ENCODE results near the gene FXYD4.

- TF ChIP-seq CTCF (conservative IDR thresholded peaks at IDR 0.05 in 1 of 2, IDR thresholded peaks at IDR 0.05 in 1 of 2; ENCODE audit: extremely low read depth in 1 of 2, insufficient read depth in 1 of 2, low read depth in 1 of 2, low read length in 2 of 2) (no peak), EZH2 (IDR thresholded peaks at IDR 0.05; ENCODE audit: borderline replicate concordance, low read length) (no peak)
Measured at GRCh38 chr10:43390333-43390732, 18.9 kb downstream of the FXYD4 start.

Measured in mammary epithelial cell (primary cell).